NCI-H2196 (cell line): ENCODE data around the gene PTPN5.
A peak's percentile ranks its signal among the peaks of the same experiment; 100 is the strongest.
"Not testable (repeated sequence)": the region's sequence is repeated elsewhere in the genome, so short reads cannot be mapped to it uniquely, and the experiment has no call there.

Experiments used
- DNase-seq: peaks from one replicate; lab custom pipeline; 2025; ENCODE audit not compliant: unreplicated experiment; lab: John Stamatoyannopoulos, UW

The PTPN5 gene

DNA sequence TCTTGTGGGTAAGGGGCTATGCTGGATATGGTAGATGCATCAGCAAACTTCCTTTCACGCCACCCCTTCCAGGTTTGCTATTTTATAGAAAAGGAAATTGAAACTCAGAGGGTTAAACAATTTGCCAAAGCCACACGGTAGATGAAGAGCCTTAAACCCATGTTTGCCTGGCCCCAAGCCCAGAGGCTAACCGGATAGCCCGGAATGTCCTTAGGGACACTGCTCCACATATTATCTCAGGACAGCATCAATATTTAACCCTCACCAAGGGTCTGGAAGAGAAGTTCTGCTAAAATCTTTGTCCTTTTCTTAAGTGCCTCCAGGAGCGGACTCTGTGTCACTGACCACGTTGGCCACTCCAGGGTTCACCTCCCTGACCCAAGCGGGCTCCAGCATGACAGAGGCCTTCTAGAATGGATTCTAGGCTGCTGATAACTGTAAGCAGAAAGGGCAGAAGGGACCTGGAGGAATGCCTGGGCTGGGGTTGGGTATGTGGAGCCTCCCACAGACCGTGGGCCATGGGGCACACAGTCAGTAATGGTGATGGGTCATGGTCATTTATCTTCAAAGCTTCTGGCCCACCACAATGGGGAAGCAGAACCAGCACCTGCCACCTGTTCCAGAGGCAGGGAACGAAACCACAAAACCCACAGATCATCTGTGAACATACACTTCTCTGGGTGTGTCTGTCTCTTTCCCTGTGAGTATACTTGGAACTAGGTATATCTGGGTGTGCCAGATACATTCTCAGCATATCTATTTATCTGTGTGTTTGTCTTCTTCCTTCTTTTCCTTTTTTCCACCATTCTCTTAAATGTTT, 98.4 kb downstream of the PTPN5 start:
- DNase-seq = peak; percentile 32

DNA sequence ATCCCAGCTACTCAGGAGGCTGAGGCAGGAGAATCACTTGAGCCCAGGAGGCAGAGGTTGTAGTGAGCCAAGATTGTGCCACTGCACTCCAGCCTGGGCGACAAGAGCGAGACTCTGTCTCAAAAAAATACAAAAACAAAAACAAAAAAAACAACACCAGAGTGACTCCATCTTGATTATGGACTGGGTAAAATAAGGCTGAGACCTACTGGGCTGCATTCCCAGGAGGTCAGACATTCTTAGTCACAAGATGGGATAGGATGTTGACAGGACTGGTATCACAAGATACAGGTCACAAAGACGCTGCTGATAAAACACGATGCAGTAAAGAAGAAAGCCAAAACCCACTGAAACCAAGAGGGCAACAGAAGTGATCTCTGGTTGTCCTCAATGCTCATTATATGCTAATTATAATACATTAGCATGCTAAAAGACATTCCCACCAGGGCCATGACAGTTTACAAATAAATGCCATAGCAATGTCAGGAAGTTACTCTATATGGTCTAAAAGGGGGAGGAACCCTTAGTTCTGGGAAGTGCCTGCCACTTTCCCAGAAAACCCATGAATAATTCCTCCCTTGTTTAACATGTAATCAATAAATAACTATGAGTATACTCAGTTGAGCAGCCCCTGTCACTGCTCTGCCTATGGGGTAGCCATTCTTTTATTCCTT, 100.0 kb downstream of the PTPN5 start:
- not testable (repeated sequence) for DNase-seq

DNA sequence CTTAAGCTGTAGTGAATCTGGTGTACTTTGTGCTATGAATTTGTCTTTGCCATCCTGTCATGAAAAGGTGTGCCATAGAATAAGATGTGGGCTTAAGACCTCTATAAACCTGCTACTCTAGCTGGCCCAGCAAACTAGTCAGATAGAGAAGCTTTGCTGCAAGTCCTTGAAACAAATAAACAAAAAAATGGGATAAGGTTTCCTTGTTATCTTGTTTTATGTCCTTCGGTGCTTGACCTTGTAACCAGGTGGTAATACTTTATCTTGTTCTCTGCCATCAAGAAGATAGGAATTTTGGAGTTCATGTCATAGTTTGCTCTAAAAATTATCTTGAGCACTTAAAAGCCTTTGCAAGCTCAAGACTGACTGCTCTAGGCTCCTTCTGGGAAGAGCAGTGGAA, 107.3 kb downstream of the PTPN5 start:
- DNase-seq = no peak

DNA sequence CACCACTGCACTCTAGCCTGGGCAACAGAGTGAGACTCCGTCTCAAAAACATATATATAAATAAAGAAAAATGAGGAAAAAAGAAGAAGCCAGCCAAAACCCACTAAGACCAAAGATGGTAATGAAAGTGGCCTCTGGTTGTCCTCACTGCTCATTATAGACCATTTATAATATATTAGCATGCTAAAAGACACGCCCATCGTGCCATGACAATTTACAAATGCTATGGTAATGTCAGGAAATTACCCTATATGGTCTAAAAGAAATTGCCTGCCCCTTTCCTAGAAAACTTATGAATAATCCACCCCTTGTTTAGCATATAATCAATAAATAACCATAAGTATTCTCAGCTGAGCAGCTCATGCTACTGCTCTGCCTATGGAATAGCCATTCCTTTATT, 109.1 kb downstream of the PTPN5 start:
- DNase-seq = no peak

DNA sequence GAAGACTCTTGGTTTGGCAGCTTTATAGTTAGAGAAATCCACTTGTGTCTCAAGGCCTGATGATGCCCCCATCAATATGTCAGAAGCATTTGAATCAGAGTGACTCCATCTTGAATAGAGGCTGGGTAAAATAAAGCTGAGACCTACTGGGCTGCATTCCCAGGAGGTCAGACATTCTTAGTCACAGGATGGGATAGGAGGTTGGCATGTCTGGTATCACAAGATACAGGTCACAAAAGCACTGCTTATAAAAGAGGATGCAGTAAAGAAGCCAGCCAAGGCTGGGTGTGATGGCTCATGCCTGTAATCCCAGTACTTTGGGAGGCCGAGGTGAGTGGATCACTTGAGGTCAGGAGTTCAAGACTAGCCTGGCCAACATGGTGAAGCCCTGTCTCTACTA, 109.6 kb downstream of the PTPN5 start:
- DNase-seq = not testable (repeated sequence)
